Measurements from ENCODE around the gene FAM124B.
"Not testable (repeated sequence)": the region's sequence is repeated elsewhere in the genome, so short reads cannot be mapped to it uniquely, and the experiment has no call there.

FAM124B gene

GRCh38 chr2:224413381-224413780 is 11.5 kb upstream of the FAM124B start:
- no peak for DNase-seq (ENCODE audit: low read depth, low spot score)

GRCh38 chr2:224412141-224413015 is 10.5 kb upstream of the FAM124B start:
- DNase-seq (ENCODE audit: low read depth, low spot score) = no peak

GRCh38 chr2:224410946-224411561 is 9.1 kb upstream of the FAM124B start:
- DNase-seq (ENCODE audit: low read depth, low spot score) = no peak

GRCh38 chr2:224408676-224409075 is 6.8 kb upstream of the FAM124B start:
- DNase-seq (ENCODE audit: low read depth, low spot score) = no peak

GRCh38 chr2:224407241-224407701 is 5.4 kb upstream of the FAM124B start:
- no peak for DNase-seq (ENCODE audit: low read depth, low spot score)

- no peak for DNase-seq (ENCODE audit: low read depth, low spot score)
Measured at GRCh38 chr2:224405841-224406370, 4.0 kb upstream of the FAM124B start.

GRCh38 chr2:224405412-224405811 is 3.5 kb upstream of the FAM124B start:
- DNase-seq (ENCODE audit: low read depth, low spot score) = no peak

GRCh38 chr2:224404796-224405195 is 2.9 kb upstream of the FAM124B start:
- DNase-seq (ENCODE audit: low read depth, low spot score) = no peak

GRCh38 chr2:224403657-224404056 is 1.8 kb upstream of the FAM124B start:
- no peak for DNase-seq (ENCODE audit: low read depth, low spot score)

GRCh38 chr2:224400886-224401632 is 848 bp downstream of the FAM124B start:
- no peak for DNase-seq (ENCODE audit: low read depth, low spot score)

- DNase-seq (ENCODE audit: low read depth, low spot score) = no peak
Measured at GRCh38 chr2:224400174-224400810, 1.6 kb downstream of the FAM124B start.

GRCh38 chr2:224398289-224398688 is 3.6 kb downstream of the FAM124B start:
- DNase-seq (ENCODE audit: low read depth, low spot score) = no peak

GRCh38 chr2:224397100-224397499 is 4.8 kb downstream of the FAM124B start:
- DNase-seq (ENCODE audit: low read depth, low spot score) = not testable (repeated sequence)

GRCh38 chr2:224395620-224396390 is 6.1 kb downstream of the FAM124B start:
- DNase-seq (ENCODE audit: low read depth, low spot score) = no peak

GRCh38 chr2:224393157-224393872 is 8.6 kb downstream of the FAM124B start:
- DNase-seq (ENCODE audit: low read depth, low spot score) = no peak

- no peak for DNase-seq (ENCODE audit: low read depth, low spot score)
Measured at GRCh38 chr2:224392545-224392944, 9.4 kb downstream of the FAM124B start.

GRCh38 chr2:224389317-224389716 is 12.6 kb downstream of the FAM124B start:
- no peak for DNase-seq (ENCODE audit: low read depth, low spot score)

GRCh38 chr2:224386876-224387275 is 15.0 kb downstream of the FAM124B start:
- no peak for DNase-seq (ENCODE audit: low read depth, low spot score)

- DNase-seq (ENCODE audit: low read depth, low spot score) = no peak
Measured at GRCh38 chr2:224382973-224383555, 18.8 kb downstream of the FAM124B start.

- not testable (repeated sequence) for DNase-seq (ENCODE audit: low read depth, low spot score)
Measured at GRCh38 chr2:224382280-224382647, 19.6 kb downstream of the FAM124B start.
